ENCODE results near the gene C11orf52.
"Not testable (repeated sequence)": the region's sequence is repeated elsewhere in the genome, so short reads cannot be mapped to it uniquely, and the experiment has no call there.

Gene C11orf52

GRCh38 chr11:111913031-111913861 lies 5.5 kb upstream of the C11orf52 start:
- DNase-seq: no peak

- DNase-seq: no peak
These were observed 4.7 kb upstream of the C11orf52 start for GRCh38 chr11:111913997-111914396.

GRCh38 chr11:111916768-111917167 lies 1.9 kb upstream of the C11orf52 start:
- DNase-seq: no peak

- DNase-seq: no peak
These were observed 1.4 kb upstream of the C11orf52 start for GRCh38 chr11:111917312-111917711.

GRCh38 chr11:111917788-111918187 lies 925 bp upstream of the C11orf52 start:
- no peak for DNase-seq

GRCh38 chr11:111920908-111921307 lies 2.2 kb downstream of the C11orf52 start:
- no peak for DNase-seq

- no peak for DNase-seq
These were observed 3.0 kb downstream of the C11orf52 start for GRCh38 chr11:111921541-111922230.

- DNase-seq: no peak
These were observed 4.1 kb downstream of the C11orf52 start for GRCh38 chr11:111922803-111923202.

- DNase-seq: no peak
These were observed 4.7 kb downstream of the C11orf52 start for GRCh38 chr11:111923351-111923788.

GRCh38 chr11:111923951-111924350 lies 5.2 kb downstream of the C11orf52 start:
- no peak for DNase-seq

GRCh38 chr11:111925953-111926352 lies 7.2 kb downstream of the C11orf52 start:
- no peak for DNase-seq

- DNase-seq: peak; percentile 99
These were observed 8.0 kb downstream of the C11orf52 start for GRCh38 chr11:111926505-111927391.

GRCh38 chr11:111930472-111930871 lies 11.8 kb downstream of the C11orf52 start:
- no peak for DNase-seq

- no peak for DNase-seq
These were observed 13.9 kb downstream of the C11orf52 start for GRCh38 chr11:111932611-111932950.

GRCh38 chr11:111933176-111933575 lies 14.5 kb downstream of the C11orf52 start:
- not testable (repeated sequence) for DNase-seq

GRCh38 chr11:111933872-111934271 lies 15.2 kb downstream of the C11orf52 start:
- no peak for DNase-seq

- DNase-seq: no peak
These were observed 15.6 kb downstream of the C11orf52 start for GRCh38 chr11:111934306-111934705.

GRCh38 chr11:111935317-111936039 lies 16.8 kb downstream of the C11orf52 start:
- DNase-seq: no peak

GRCh38 chr11:111936040-111936540 lies 17.4 kb downstream of the C11orf52 start:
- DNase-seq: no peak

- no peak for DNase-seq
These were observed 18.7 kb downstream of the C11orf52 start for GRCh38 chr11:111937461-111937769.

- no peak for DNase-seq
These were observed 19.1 kb downstream of the C11orf52 start for GRCh38 chr11:111937844-111938243.

- DNase-seq: no peak
These were observed 20.0 kb downstream of the C11orf52 start for GRCh38 chr11:111938687-111939160.
